CD4-positive, alpha-beta T cell treated with Interleukin-4 for 1 hour (primary cell): Measurements from ENCODE around the gene NHLH1.
"Not testable (repeated sequence)": the region's sequence is repeated elsewhere in the genome, so short reads cannot be mapped to it uniquely, and the experiment has no call there.

Experiments used
- DNase-seq, 2 donors: peaks; one replicate each; pipeline ENCODE4 v3.0.0-alpha.2; 2020 to 2022

The NHLH1 gene

DNA sequence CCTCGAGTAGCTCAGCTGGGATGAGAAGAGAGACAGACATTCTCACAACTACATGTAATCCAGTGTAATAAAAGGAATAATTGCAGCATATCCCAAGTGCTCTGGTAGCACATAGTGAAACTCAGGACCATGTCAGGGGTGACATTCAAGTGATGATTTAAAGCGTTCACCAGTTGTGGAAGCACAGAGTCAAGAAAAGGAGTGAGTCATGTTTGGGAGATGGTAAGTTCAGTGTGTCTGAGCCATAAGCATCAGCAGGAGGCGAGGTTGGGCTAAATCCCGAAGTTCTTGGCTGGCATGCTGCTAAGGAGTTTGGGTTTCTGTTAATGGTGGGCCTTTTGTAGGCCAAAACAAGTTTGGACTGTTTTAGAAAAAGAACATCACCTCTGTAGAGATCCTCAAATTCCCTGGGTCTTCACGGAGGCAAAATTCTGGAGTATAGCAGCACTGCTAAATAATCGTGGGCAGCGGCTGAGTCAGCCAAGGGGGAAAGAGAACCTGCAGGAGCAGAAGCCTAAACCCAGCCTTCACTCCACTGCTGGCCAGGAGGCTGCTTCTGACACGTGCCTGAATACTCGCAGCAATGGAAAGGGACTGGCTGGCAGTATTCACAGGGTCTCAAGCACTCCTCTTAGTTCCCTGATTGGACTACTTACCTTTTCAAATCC is 7.2 kb upstream of the NHLH1 start:
- DNase-seq: no peak

DNA sequence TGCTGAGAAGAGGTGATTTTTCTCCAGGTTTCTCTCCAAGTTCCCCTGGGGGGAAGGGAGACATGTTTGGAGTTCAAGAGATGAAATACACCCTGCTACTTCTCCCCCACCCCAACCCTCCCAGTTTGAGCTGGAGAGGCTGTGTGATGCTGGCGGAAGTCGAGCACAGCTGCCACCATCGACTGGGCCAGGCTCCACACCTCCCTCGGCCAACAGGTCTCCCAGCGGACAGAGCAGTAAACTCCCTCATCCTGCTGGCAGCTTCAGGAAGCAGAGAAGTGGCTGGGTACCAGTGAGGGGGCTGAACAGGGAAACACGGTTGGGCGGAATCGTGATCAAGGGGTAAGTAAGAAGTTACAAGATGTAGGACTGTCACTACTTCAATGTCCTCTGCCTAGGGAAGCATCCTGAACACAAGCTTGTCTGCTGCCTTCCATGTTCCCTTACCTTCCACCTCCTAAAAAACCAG is 6.6 kb upstream of the NHLH1 start:
- no peak for DNase-seq

DNA sequence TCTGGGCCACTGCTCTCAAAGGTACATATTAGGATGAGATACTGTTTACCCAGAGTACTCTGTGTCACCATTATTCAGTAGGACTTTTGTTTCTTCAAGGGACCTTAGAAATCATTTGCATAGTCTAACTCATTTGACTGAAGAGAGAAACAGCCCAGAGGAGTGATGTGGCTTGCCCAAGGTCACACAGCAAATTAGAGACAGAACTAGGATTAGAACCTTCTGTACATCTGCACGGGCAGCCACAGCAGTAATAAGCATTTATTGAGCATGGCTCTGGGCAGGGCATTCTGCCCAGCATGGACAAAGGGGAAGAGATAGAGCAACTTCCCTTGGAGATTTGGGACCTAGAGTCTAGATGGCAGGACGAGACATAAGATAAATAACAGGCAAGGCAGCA is 5.7 kb upstream of the NHLH1 start:
- no peak for DNase-seq

DNA sequence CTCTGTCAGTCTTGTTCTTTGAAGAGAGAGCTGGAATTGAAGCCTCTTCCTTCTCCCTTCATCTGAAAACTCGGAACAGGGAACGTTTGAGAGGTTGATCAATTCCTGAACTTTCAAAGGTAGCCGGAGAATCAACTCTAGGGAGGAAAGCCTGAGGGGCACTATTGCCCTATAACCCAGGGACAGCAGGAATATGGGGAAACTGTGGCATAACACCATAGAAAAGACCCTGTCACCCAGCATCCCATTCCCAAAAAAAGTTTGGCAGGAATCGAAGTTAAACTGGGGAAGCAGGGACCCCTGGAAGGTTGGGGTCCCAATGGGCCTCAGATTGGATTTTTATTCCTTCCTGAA is 5.1 kb upstream of the NHLH1 start:
- no peak for DNase-seq

DNA sequence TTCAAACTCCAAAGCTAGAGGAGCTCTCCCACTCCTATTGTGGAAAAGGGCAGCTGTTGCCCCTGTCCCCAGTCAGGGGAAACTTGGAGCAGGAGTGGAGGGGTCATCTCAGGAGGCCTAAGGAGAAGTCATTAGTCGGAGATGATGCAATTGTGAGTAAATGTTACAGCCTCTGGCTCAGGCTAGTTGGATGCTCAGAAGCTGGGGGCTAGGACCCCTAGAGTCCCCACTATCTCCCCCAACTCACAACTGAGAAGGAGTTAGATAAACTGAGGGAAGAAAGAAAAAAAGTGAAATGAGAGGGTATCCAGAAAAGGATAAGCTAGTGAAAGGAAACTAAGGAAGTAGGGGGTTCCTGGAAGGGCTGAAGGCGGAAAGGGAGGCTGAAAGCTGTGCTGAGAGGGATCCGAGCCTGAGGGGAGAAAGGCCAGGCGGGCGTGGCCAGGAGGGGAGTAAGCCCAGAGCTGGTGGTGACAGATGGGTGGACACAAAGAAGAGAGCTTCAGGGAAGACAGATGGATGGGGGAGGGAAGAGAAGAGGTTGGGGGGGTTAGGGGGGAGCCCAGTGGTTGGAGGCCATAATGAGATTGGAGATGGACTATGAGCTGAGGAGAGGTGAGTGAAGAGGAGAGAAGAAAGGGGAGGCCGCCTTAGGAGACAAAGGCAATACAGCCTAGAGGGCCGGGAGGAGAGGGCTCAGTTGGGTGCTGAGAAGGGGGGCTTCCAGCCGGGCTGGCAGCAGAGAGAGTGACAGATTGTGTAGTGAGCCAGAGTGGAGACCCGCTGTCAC is 4.5 kb upstream of the NHLH1 start:
- no peak for DNase-seq

DNA sequence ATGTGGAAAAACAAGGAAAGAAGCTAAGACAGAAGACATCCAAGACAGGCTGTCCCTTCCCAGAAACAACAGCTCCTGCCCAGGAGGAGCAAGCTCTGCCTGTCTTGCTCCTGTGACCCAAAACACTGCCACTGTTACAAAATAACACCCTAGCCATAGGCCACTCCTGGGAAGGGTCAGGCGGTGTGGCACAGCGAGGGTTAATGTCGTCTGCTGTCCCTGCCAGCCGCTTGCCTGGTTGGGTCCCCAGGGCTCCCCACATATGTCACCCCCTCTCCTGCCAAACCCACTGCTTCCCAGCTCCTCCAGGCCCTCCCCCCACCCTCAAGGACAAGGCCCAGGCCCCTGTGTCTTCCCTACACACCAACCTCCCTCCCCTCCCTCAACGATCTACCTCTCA is 3.9 kb upstream of the NHLH1 start:
- no peak for DNase-seq

DNA sequence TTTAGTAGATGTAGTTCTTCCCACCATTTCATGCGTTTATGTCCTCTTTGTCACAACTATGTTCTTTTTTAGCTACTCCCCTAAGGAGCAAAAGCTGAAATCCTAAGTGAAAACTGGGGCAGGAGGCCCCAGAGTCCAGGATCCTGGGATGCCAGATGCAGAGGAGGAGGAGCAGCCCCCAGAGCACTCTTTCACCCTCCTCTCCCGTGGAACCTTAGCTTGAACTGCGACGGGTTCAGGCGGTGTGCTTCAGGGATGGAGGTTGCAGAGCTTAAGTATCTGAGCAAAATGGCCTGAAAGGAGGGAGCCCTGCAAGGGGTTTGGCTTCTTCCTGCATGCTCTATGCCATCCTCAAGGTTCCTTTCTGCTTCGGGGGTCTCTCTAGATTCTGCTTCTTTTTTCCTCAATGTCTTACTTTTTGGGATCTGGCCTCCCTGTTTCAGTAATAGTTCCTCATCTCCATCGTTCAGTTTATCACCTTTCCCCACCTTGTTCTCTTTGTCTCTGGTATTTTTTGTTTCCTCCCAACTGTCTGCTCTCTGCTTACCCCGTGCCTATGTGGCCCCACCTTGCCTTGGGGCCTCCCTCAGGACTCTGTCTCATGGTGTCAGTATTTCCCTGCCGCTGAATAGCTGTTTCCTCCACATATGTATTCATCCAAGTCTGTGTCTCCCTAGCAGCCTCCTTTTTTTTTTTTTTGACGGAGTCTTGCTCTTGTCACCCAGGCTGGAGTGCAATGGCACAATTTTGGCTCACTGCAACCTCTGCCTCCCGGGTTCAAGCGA is 2.7 kb upstream of the NHLH1 start:
- no peak for DNase-seq

DNA sequence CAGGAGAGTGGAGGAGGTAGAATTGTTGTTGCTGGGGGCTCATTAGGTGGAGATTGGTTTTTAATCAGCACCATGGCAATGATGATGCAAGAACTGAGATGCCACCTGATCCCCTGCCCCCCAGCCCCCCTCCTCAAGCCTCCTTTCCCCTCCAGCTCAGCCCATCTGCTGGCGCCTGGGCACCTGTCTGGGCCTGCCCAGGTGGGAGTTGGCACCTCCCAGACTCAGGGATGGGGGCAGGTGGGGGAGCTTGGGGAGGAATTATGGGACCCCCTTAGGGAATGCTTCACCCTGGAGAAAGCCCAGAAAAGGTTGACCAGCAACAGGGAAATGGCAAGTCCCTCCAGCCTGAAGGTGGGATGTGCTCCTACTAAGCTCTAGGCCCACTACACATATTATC is 1.5 kb upstream of the NHLH1 start:
- DNase-seq: no peak

DNA sequence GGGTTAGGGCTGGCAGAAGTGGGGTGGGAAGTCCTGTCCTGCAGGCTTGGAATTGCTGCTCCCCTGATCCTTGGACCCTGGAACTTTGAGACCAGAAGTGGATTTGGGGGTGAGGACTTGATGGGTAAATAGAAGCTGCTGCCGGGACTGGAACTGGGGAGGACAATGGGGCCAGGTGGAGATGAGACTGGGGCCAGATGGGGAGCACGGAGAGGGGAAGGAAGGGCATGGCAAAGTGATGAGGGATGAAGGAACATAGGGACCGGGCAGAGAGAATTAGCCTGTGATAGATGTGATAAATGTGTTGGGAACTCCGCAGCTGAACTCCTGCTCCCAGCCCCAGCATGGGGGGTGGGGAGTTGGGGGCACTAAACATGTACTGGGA is 637 bp downstream of the NHLH1 start:
- DNase-seq: no peak

DNA sequence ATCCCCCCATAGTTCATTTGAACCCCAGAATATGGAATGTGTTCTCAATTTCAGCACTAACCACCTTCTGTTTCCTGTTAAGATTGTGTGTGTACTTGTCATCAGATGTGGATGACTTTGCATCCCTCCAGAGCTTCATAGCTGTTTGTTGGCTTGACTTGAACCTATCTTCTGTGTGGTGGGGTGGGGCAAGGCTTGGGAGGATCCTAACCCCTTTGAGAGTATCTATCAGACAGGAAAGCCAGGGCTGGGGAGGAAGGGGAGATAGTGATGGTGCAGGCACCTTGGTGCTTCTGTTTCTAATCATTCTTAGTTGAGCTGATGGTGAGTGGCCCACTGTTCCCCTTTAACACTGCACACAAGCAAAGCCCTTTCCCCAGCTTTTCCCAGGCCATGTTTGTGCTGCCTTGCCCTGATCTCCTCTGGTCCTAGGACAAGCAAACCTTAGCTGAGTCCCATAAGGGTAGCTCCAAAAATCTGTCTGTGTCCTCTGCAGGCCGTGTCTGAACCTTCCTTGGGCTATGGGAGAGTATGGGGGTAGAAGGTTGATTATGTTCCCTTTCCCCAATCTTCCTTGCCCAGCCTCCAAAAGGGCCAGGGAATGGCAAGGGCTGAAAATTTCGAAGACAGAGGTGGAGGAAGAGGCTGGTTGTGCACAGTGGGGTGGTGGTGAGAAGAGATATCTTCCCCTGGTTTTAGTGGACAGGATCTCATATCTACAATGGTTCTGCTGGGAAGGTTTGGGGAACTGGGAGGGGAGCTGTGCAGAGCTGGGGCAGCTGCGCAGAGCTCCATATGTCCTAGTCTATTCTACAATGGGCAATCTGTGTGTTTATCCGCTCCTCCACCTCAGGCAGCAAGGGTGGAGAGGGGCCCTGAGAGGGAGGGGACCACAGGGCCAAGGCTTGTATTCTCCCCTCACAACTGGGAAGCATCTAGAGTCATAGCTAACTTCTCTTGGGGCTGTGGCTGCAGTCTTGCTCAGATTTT is 1.4 kb downstream of the NHLH1 start:
- no peak for DNase-seq

DNA sequence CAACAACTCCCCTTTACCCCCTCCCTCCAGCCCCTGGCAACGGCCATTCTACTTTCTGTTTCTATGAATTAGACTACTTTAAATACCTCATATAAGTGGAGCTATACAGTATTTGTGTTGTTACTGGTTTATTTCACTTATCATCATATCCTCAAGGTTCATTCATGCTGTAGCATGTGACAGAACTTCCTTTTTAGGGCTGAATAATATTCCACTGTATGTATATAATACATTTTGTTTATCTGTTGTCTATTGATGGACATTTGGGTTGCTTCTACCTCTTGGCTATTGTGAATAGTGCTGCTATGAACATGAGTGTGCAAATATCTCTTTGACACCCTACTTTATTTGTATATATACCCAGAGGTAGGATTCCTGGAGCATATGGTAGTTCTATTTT is 2.2 kb downstream of the NHLH1 start:
- no peak for DNase-seq

DNA sequence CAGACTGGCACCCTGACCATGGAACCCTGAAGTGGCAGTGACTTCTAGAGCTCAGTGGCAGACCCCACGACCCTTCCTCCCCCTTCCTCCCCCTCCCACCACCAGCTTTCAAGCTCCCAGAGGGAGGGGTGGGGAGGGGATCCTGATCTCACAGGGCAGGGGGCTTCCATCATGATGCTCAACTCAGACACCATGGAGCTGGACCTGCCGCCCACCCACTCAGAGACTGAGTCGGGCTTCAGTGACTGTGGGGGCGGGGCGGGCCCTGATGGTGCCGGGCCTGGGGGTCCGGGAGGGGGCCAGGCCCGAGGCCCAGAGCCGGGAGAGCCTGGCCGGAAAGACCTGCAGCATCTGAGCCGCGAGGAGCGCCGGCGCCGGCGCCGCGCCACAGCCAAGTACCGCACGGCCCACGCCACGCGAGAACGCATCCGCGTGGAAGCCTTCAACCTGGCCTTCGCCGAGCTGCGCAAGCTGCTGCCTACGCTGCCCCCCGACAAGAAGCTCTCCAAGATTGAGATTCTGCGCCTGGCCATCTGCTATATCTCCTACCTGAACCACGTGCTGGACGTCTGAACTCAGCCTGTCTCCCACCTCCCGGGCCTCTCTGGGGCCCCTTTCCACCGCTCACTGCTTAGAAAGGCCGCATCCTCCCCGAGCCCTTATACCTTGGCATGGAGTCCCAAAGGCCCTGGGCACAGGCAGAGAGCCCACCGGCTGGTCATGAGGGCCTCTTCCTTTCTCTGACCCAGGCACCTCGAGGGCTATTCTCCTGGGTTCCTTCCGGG is 3.9 kb downstream of the NHLH1 start:
- DNase-seq: no peak

DNA sequence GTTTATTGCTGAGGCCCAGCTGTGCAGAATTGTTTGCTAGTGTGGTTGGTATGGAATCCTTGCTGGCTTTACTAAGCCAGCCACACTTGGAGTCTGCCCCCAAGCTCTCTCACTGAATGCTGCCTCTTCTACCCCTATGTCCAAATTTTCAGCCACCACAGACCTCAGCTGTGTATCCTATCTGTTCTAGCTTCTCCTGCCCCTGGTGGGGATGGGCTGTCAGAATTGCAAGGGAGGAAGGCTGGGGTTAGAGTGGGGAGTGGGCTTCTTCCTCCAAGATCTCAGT is 4.4 kb downstream of the NHLH1 start:
- DNase-seq: no peak

DNA sequence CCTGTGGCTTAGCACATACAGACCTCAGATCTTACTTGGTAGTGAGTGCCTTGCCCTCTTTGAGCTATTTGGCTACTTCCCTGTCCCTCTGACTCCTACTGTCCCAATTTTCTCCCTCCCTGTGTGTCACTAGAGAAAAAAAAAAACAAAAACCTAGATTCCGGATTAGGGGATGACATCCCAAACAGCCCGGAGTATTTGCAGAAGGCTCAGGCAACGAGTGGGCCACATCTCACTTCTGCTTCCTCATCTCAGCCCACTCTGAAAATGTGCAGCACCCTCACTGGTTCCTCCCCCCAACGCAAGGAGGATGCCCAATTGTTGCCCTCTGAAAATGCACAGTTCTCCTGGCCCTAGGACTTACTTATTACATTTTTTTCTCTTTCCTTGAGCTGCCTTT is 4.9 kb downstream of the NHLH1 start:
- no peak for DNase-seq

DNA sequence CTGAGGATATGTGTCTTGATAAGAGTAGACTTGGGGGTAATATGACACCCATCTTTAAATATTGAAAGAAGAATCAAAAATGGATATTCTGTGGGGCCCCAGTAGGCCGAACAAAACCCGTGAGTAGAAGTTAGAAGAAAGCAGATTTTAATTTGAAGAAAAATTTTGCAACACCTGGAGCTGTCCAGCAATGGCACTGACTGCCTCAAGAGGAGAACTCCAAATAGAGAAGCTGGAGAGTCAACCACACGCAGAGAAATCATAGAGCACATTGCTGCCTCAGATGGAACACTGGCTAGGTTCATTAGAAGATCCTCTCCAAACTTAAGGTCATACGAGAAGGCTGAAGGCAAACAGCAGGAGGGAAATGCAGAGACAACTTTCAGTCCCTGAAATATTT is 6.8 kb downstream of the NHLH1 start:
- no peak for DNase-seq

DNA sequence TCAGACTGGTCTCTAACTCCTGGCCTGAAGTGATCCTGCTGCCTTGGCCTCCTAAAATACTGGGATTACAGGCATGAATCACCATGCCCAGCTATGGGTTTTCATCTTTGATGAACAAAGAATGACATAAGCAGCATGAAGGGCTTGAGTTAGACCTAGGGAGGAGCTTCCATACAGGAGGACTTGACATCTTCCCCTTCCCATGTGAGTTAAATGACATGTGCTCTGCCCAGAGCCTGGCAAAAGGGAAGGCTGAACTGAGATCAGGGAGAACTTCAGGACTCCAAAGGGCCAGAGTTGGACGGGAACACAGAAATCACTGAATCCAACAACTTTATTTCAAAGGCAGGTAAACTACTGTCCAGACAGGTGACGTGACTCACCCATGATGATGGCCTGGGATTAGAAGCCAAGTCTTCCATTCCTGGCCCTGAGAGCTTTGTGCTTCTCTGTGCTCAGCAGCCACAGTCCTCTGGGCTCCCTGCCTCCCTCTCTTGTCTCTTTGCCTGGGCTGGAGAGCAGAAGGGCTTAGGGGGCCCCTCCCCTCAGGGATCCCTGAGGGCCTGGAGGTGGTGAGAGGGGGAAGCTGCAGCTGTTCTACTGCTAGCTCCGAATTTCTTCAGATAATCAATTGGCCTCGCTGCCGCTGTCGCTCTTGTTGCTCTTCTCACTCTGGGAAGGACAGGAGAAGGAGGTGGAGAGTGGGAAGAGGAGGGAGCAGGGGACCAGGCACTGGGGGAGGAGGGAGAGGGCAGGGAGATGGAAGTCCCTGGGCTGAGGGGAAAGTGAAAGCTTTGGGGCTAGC is 7.6 kb downstream of the NHLH1 start:
- no peak for DNase-seq

DNA sequence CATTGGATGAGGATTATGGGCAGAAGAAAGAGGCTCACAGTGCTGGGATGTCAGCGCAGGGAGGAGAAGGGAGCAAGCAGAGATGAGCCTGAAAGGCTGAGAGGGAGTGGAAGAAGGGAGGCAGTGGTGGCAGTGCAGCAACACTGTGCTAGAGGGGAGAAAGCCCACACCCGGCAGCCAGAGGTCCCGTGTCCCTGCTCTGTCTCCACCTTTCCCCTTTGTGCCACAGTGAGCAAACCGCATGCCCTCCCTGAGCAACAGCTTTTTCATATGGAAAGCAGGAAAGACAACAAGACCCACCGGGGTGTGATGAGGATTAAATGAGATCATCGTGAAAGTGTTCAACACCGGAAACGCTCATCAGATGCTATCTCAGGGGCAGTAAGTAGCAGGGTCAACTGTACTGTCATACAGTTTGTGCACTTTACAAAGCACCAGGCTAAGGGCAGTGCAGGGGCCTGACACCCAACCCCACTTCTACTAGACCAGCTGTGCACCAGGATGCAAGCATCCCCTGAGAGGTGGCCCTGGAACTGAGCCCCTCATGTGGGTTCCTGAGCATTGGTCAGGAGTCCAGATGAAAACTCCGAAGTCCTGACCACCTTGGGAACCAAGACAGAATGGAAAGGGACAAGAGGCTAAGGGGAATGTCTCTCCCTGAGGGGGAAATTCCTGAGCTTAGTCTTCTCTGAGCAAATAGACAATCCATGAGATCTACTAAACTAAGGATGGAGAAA is 9.1 kb downstream of the NHLH1 start:
- DNase-seq: peak in 1 of 2 donors; percentile 11

DNA sequence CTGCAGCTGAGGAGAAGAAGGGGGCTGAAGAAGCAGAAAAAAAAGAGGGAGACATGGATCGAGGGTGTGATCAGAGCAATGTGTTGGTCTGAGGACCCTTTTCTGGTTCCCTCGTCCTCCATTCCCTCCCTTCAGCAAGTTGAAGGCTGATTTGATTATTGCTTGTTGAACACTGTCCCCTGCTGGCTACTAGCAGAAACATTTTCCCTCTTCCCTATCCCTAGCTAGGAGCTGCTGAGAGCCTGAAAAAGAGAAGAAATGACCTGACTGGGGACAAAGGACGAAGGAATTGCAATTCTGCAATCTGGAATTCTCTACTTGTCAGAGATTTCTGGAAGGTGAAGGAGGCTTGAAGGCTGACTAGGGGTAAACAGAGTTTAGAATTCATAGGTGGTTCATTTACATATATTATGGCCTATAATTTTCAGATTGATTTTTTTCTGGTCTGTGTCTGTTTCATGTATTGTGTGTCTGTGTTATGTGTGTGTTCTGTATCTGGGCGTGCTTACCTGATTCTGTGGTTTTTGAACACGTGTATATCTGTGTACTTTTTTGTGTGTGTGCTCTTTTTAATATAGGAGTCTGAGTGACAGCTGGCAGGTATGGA is 9.8 kb downstream of the NHLH1 start:
- peak; percentile 32 to 63 for DNase-seq

DNA sequence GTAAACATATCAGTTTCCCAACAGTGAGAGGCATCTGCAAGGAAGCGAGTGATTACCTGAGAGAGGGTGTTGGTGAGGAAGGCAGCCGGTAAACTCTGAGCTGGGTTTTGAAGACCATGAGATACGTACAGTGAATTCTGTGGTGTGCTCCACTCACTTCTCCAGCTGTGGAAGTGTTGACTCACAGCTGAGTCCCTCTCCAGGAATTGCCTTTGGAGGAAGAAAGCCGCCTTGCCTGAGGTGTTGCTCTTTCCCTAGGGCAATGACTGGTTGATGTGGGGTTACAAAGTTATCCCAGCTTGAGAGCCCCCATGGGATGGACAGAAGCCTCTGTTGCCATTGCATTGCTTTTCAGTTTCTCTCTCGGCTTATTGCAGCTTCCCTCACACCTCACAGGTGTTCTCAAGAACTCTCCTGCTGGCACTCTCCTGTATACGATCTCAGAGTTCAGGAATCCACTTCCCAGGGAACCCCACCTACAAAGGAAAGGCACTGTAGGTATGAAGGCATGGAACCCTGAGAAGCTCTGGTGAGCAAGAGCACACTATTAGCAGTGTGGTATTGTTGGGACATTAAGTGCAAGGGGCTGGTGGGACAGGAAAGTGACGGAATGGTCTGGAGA is 10.8 kb downstream of the NHLH1 start:
- no peak for DNase-seq

DNA sequence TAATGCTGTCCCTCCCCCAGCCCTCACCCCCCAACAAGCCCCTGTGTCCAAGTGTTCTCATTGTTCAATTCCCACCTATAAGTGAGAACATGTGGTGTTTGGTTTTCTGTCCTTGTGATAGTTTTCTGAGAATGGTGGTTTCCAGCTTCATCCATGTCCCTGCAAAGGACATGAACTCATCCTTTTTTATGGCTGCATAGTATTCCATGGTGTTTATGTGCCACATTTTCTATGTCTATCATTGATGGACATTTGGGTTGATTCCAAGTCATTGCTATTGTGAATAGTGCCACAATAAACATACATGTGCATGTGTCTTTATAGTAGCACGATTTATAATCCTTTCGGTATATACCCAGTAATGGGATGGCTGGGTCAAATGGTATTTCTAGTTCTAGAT is 17.9 kb downstream of the NHLH1 start:
- not testable (repeated sequence) for DNase-seq
